ENCODE measurements around the gene TBX21. TPM values are rescaled to one million over a fixed set of nuclear protein-coding genes. Genes with fewer than 3 reads are reported as not detected.

TBX21 gene
- total and polyA plus RNA-seq, 9 of the 15 experiments (the other 6 are each of a cell fraction or from before 2014, with no cell fraction given): 0.07 TPM; not detected in 8

DNA sequence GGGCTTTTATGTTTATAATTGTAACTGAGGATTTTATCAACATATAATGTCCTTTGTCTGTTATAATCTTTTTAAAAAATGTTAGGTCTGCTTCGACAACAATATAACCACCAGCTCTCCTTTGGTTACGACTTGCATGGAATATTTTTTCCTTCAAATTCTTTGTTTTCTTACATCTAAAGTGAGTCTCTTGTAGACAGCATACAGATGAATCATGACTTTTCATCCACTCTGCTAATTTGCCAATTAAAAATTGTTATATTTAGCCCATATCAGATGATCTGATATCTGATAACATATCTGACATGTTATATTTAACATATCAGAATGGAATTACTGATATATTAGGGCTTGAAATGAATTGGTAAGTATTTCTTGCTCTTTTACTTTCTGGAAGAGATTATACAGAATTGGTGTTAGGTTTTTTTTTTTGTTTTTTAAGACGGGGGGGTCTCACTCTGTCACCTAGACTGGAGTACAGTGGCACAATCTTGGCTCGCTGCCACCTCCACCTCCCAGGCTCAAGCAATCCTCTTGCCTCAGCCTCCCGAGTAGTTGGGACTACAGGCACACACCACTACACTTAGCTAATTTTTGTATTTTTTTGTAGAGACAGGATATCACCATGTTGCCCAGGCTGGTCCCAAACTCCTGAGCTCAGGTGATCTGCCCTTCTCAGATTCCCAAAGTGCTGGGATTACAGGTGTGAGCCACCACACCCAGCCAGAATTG lies 27.5 kb downstream of the TBX21 start:
- Histone ChIP-seq H4K20me1 (replicated peaks; ENCODE audit: control insufficient read depth, insufficient read depth, low read length) (no peaks in the 10 kb centered on the region), H2AFZ (ENCODE audit: low read depth, low read length) (no peak overlapping the region), H3K79me2 (ENCODE audit: control insufficient read depth, insufficient read depth, low read length) (no peaks in the 10 kb centered on the region), H3K36me3 (ENCODE audit: control insufficient read depth, insufficient read depth, low read length) (no peaks in the 10 kb centered on the region), H3K27ac (ENCODE audit: extremely low read depth, low read depth, low read length) (no peak overlapping the region), H3K27me3 (ENCODE audit: control insufficient read depth in 2 of 2, insufficient read depth in 2 of 2, low read length in 2 of 2) (peaks cover 5 to 6% of the 10 kb centered on the region in 2 experiments; a peak in 2 of 5 replicates), H3K4me3 (no peak overlapping the region), H3K9me3 (replicated peaks; ENCODE audit: control insufficient read depth, insufficient read depth, low read depth, low read length) (no peaks in the 10 kb centered on the region; the same call in 1 of the 2 replicates), H3K4me2 (ENCODE audit: insufficient read depth, low read length) (no peak overlapping the region), H3K4me1 (replicated peaks in 1 of 2; ENCODE audit: control insufficient read depth in 2 of 2, insufficient read depth in 2 of 2, low read length in 2 of 2) (no peaks in the 10 kb centered on the region), H3K9ac (ENCODE audit: insufficient read depth in 1 of 2, low read depth in 2 of 2, low read length in 2 of 2) (no peak overlapping the region), H3K9me1 (ENCODE audit: control insufficient read depth, insufficient read depth, low read length) (no peaks in the 10 kb centered on the region)
- DNase-seq (ENCODE audit: extremely low read depth in 1 of 4, low spot score in 3 of 4) (no peak), ATAC-seq (no peak), FAIRE-seq (no peak)
- 2% methylated on average over 5 of the region's 5 CpGs for WGBS (ENCODE audit: insufficient coverage, low coverage, missing lambda C conversion rate)
- intact Hi-C loops (cut with micrococcal nuclease): no loop called here
- BruUV-seq (replicated peaks): no TSS peak
- POLR2A ChIA-PET: interaction anchor here (0.8 kb wide), 1 partner anchor 9 kb away, joined by 3 read pairs; no protein-coding TSS in a partner anchor
- CTCF ChIA-PET (ENCODE audit: low intra/inter-chr PET ratio): no interaction called here
- TF ChIP-seq, protein P1, sequence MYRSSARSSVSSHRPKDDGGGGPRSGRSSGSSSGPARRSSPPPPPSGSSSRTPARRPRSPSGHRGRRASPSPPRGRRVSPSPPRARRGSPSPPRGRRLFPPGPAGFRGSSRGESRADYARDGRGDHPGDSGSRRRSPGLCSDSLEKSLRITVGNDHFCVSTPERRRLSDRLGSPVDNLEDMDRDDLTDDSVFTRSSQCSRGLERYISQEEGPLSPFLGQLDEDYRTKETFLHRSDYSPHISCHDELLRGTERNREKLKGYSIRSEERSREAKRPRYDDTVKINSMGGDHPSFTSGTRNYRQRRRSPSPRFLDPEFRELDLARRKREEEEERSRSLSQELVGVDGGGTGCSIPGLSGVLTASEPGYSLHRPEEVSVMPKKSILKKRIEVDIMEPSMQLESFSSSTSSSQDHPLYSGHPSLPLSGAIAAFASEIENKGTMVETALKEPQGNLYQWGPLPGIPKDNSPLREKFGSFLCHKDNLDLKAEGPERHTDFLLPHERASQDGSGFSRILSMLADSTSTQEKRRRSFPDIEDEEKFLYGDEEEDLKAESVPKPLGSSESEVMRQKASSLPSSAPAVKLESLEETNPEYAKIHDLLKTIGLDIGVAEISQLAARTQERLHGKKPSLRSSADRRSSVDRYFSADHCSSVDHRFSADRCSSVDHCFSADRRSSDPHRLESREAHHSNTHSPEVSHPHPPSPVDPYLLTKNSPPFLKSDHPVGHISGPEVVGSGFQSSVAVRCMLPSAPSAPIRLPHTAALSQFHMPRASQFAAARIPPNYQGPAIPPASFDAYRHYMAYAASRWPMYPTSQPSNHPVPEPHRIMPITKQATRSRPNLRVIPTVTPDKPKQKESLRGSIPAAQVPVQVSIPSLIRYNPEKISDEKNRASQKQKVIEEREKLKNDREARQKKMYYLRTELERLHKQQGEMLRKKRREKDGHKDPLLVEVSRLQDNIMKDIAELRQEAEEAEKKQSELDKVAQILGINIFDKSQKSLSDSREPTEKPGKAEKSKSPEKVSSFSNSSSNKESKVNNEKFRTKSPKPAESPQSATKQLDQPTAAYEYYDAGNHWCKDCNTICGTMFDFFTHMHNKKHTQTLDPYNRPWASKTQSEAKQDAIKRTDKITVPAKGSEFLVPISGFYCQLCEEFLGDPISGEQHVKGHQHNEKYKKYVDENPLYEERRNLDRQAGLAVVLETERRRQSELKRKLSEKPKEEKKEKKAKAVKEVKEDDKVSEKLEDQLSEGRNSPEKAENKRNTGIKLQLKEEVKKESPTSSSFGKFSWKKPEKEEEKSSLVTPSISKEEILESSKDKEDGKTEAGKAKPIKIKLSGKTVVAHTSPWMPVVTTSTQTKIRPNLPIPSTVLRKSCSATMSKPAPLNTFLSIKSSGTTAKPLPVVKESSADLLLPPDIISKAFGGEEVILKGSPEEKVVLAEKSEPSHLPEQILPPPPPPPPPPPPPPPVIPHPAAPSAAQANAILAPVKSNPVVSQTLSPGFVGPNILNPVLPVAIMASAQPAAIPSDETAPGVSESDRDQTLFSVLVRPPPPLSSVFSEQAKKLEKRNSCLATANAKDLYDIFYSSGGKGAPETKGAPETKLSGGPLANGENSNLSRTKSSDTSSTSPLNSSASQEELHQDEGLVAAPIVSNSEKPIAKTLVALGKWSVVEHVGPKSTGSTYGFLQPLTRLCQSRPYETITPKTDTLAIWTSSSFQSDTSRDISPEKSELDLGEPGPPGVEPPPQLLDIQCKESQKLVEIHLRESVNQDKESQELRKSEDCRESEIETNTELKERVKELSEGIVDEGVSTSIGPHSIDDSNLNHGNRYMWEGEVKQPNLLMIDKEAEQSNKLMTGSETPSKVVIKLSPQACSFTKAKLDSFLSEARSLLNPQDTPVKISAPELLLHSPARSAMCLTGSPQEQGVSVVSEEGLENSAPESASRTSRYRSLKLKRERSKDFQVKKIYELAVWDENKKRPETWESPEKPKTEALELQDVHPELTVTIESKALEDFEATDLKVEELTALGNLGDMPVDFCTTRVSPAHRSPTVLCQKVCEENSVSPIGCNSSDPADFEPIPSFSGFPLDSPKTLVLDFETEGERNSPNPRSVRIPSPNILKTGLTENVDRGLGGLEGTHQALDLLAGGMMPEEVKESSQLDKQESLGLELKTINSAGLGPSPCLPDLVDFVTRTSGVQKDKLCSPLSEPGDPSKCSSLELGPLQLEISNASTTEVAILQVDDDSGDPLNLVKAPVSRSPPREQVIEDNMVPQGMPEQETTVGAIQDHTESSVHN (IDR thresholded peaks at IDR 0.05; ENCODE audit: borderline replicate concordance in 1 of 2, low read depth in 1 of 2): no peak
- TF ChIP-seq NFIC (IDR thresholded peaks at IDR 0.05): peak; percentile 36; the same call in 1 of the 2 replicates
- in situ Hi-C loops (cut with MboI): no loop called here

Data from K562 (cell line).